Measurements from ENCODE around the gene FAM117B.
A peak's percentile ranks its signal among the peaks of the same experiment; 100 is the strongest.

FAM117B gene

GRCh38 chr2:202612145-202612544 lies 22.6 kb upstream of the FAM117B start:
- Histone ChIP-seq H3K27ac (ENCODE audit: low read length) (no peak overlapping the region), H3K27me3 (ENCODE audit: insufficient read depth, low read length) (no peaks in the 10 kb centered on the region), H3K9ac (ENCODE audit: low read depth, low read length) (no peak overlapping the region), H3K4me3 (ENCODE audit: low read length) (no peak overlapping the region), H3K36me3 (ENCODE audit: insufficient read depth, low read depth, low read length) (no peaks in the 10 kb centered on the region), H3K4me1 (ENCODE audit: insufficient read depth, low read length) (no peaks in the 10 kb centered on the region), H3K9me3 (ENCODE audit: insufficient read depth, low read depth, low read length) (no peaks in the 10 kb centered on the region)

GRCh38 chr2:202613479-202613878 lies 21.3 kb upstream of the FAM117B start:
- H3K4me1 ChIP-seq (ENCODE audit: insufficient read depth, low read length), result no peaks in the 10 kb centered on the region
- H3K9me3 ChIP-seq (ENCODE audit: insufficient read depth, low read depth, low read length), result no peaks in the 10 kb centered on the region
- no peaks in the 10 kb centered on the region for H3K36me3 ChIP-seq (ENCODE audit: insufficient read depth, low read depth, low read length)
- H3K27ac ChIP-seq (ENCODE audit: low read length), result no peak overlapping the region
- no peaks in the 10 kb centered on the region for H3K27me3 ChIP-seq (ENCODE audit: insufficient read depth, low read length)
- H3K9ac ChIP-seq (ENCODE audit: low read depth, low read length), result no peak overlapping the region
- H3K4me3 ChIP-seq (ENCODE audit: low read length), result no peak overlapping the region

GRCh38 chr2:202624133-202624532 lies 10.6 kb upstream of the FAM117B start:
- no peaks in the 10 kb centered on the region for H3K4me1 ChIP-seq (ENCODE audit: insufficient read depth, low read length)
- no peaks in the 10 kb centered on the region for H3K27me3 ChIP-seq (ENCODE audit: insufficient read depth, low read length)
- H3K9me3 ChIP-seq (ENCODE audit: insufficient read depth, low read depth, low read length), result no peaks in the 10 kb centered on the region
- no peaks in the 10 kb centered on the region for H3K36me3 ChIP-seq (ENCODE audit: insufficient read depth, low read depth, low read length)
- no peak overlapping the region for H3K4me3 ChIP-seq (ENCODE audit: low read length)
- no peak overlapping the region for H3K27ac ChIP-seq (ENCODE audit: low read length)
- H3K9ac ChIP-seq (ENCODE audit: low read depth, low read length), result no peak overlapping the region

GRCh38 chr2:202627042-202627441 lies 7.7 kb upstream of the FAM117B start:
- no peak overlapping the region for H3K4me3 ChIP-seq (ENCODE audit: low read length)
- no peaks in the 10 kb centered on the region for H3K27me3 ChIP-seq (ENCODE audit: insufficient read depth, low read length)

GRCh38 chr2:202628646-202629198 lies 6.0 kb upstream of the FAM117B start:
- H3K9me3 ChIP-seq (ENCODE audit: insufficient read depth, low read depth, low read length), result no peaks in the 10 kb centered on the region
- no peaks in the 10 kb centered on the region for H3K36me3 ChIP-seq (ENCODE audit: insufficient read depth, low read depth, low read length)
- H3K4me1 ChIP-seq (ENCODE audit: insufficient read depth, low read length), result no peaks in the 10 kb centered on the region
- no peak overlapping the region for H3K9ac ChIP-seq (ENCODE audit: low read depth, low read length)
- no peak overlapping the region for H3K27ac ChIP-seq (ENCODE audit: low read length)
- no peaks in the 10 kb centered on the region for H3K27me3 ChIP-seq (ENCODE audit: insufficient read depth, low read length)
- H3K4me3 ChIP-seq (ENCODE audit: low read length), result no peak overlapping the region

More at GRCh38 chr2:202627042-202627441, 7.7 kb upstream of the FAM117B start:
- no peaks in the 10 kb centered on the region for H3K4me1 ChIP-seq (ENCODE audit: insufficient read depth, low read length)
- no peak overlapping the region for H3K27ac ChIP-seq (ENCODE audit: low read length)
- no peak overlapping the region for H3K9ac ChIP-seq (ENCODE audit: low read depth, low read length)
- H3K36me3 ChIP-seq (ENCODE audit: insufficient read depth, low read depth, low read length), result no peaks in the 10 kb centered on the region
- H3K9me3 ChIP-seq (ENCODE audit: insufficient read depth, low read depth, low read length), result no peaks in the 10 kb centered on the region

GRCh38 chr2:202632682-202633290 lies 2.0 kb upstream of the FAM117B start:
- H3K27ac ChIP-seq (ENCODE audit: low read length), result no peak overlapping the region
- H3K4me1 ChIP-seq (ENCODE audit: insufficient read depth, low read length), result peaks cover 4% of the 10 kb centered on the region
- H3K27me3 ChIP-seq (ENCODE audit: insufficient read depth, low read length), result no peaks in the 10 kb centered on the region
- H3K9me3 ChIP-seq (ENCODE audit: insufficient read depth, low read depth, low read length), result no peaks in the 10 kb centered on the region
- no peak overlapping the region for H3K9ac ChIP-seq (ENCODE audit: low read depth, low read length)
- no peaks in the 10 kb centered on the region for H3K36me3 ChIP-seq (ENCODE audit: insufficient read depth, low read depth, low read length)
- no peak overlapping the region for H3K4me3 ChIP-seq (ENCODE audit: low read length)

GRCh38 chr2:202633470-202633869 lies 1.3 kb upstream of the FAM117B start:
- H3K36me3 ChIP-seq (ENCODE audit: insufficient read depth, low read depth, low read length), result no peaks in the 10 kb centered on the region
- no peaks in the 10 kb centered on the region for H3K9me3 ChIP-seq (ENCODE audit: insufficient read depth, low read depth, low read length)
- H3K4me1 ChIP-seq (ENCODE audit: insufficient read depth, low read length), result peaks cover 4% of the 10 kb centered on the region
- H3K4me3 ChIP-seq (ENCODE audit: low read length), result no peak overlapping the region
- H3K27me3 ChIP-seq (ENCODE audit: insufficient read depth, low read length), result no peaks in the 10 kb centered on the region
- no peak overlapping the region for H3K9ac ChIP-seq (ENCODE audit: low read depth, low read length)
- no peak overlapping the region for H3K27ac ChIP-seq (ENCODE audit: low read length)

GRCh38 chr2:202635428-202636212 lies 851 bp downstream of the FAM117B start:
- no peaks in the 10 kb centered on the region for H3K36me3 ChIP-seq (ENCODE audit: insufficient read depth, low read depth, low read length)
- H3K4me1 ChIP-seq (ENCODE audit: insufficient read depth, low read length), result peaks cover 4% of the 10 kb centered on the region
- H3K27ac ChIP-seq (ENCODE audit: low read length), result no peak overlapping the region
- no peaks in the 10 kb centered on the region for H3K9me3 ChIP-seq (ENCODE audit: insufficient read depth, low read depth, low read length)
- peak overlapping the region; percentile 87; the same call in 1 of the 2 replicates for H3K9ac ChIP-seq (ENCODE audit: low read depth, low read length)
- H3K27me3 ChIP-seq (ENCODE audit: insufficient read depth, low read length), result no peaks in the 10 kb centered on the region
- peak overlapping the region; percentile 88 for H3K4me3 ChIP-seq (ENCODE audit: low read length)

GRCh38 chr2:202636213-202636513 lies 1.4 kb downstream of the FAM117B start:
- Histone ChIP-seq H3K9me3 (ENCODE audit: insufficient read depth, low read depth, low read length) (no peaks in the 10 kb centered on the region), H3K4me1 (ENCODE audit: insufficient read depth, low read length) (peaks cover 4% of the 10 kb centered on the region), H3K27me3 (ENCODE audit: insufficient read depth, low read length) (no peaks in the 10 kb centered on the region), H3K36me3 (ENCODE audit: insufficient read depth, low read depth, low read length) (no peaks in the 10 kb centered on the region), H3K4me3 (ENCODE audit: low read length) (peak overlapping the region; percentile 88), H3K27ac (ENCODE audit: low read length) (no peak overlapping the region), H3K9ac (ENCODE audit: low read depth, low read length) (peak overlapping the region; percentile 86; the same call in 1 of the 2 replicates)

GRCh38 chr2:202638721-202639120 lies 4.0 kb downstream of the FAM117B start:
- H3K4me1 ChIP-seq (ENCODE audit: insufficient read depth, low read length), result peaks cover 9% of the 10 kb centered on the region
- no peaks in the 10 kb centered on the region for H3K27me3 ChIP-seq (ENCODE audit: insufficient read depth, low read length)
- H3K9ac ChIP-seq (ENCODE audit: low read depth, low read length), result no peak overlapping the region
- H3K27ac ChIP-seq (ENCODE audit: low read length), result no peak overlapping the region
- no peaks in the 10 kb centered on the region for H3K36me3 ChIP-seq (ENCODE audit: insufficient read depth, low read depth, low read length)
- no peaks in the 10 kb centered on the region for H3K9me3 ChIP-seq (ENCODE audit: insufficient read depth, low read depth, low read length)
- H3K4me3 ChIP-seq (ENCODE audit: low read length), result no peak overlapping the region

- Histone ChIP-seq H3K9me3 (ENCODE audit: insufficient read depth, low read depth, low read length) (no peaks in the 10 kb centered on the region), H3K9ac (ENCODE audit: low read depth, low read length) (no peak overlapping the region), H3K27me3 (ENCODE audit: insufficient read depth, low read length) (no peaks in the 10 kb centered on the region), H3K36me3 (ENCODE audit: insufficient read depth, low read depth, low read length) (no peaks in the 10 kb centered on the region), H3K27ac (ENCODE audit: low read length) (no peak overlapping the region), H3K4me3 (ENCODE audit: low read length) (no peak overlapping the region), H3K4me1 (ENCODE audit: insufficient read depth, low read length) (peaks cover 5% of the 10 kb centered on the region)
Observed at GRCh38 chr2:202639231-202639630, 4.5 kb downstream of the FAM117B start.

- Histone ChIP-seq H3K9ac (ENCODE audit: low read depth, low read length) (no peak overlapping the region), H3K27ac (ENCODE audit: low read length) (no peak overlapping the region), H3K9me3 (ENCODE audit: insufficient read depth, low read depth, low read length) (no peaks in the 10 kb centered on the region), H3K36me3 (ENCODE audit: insufficient read depth, low read depth, low read length) (no peaks in the 10 kb centered on the region), H3K27me3 (ENCODE audit: insufficient read depth, low read length) (no peaks in the 10 kb centered on the region), H3K4me3 (ENCODE audit: low read length) (no peak overlapping the region), H3K4me1 (ENCODE audit: insufficient read depth, low read length) (peaks cover 5% of the 10 kb centered on the region; the same call in 1 of the 2 replicates)
Observed at GRCh38 chr2:202642567-202642966, 7.8 kb downstream of the FAM117B start.
